ENCODE results near the gene RPS27A.

DNA sequence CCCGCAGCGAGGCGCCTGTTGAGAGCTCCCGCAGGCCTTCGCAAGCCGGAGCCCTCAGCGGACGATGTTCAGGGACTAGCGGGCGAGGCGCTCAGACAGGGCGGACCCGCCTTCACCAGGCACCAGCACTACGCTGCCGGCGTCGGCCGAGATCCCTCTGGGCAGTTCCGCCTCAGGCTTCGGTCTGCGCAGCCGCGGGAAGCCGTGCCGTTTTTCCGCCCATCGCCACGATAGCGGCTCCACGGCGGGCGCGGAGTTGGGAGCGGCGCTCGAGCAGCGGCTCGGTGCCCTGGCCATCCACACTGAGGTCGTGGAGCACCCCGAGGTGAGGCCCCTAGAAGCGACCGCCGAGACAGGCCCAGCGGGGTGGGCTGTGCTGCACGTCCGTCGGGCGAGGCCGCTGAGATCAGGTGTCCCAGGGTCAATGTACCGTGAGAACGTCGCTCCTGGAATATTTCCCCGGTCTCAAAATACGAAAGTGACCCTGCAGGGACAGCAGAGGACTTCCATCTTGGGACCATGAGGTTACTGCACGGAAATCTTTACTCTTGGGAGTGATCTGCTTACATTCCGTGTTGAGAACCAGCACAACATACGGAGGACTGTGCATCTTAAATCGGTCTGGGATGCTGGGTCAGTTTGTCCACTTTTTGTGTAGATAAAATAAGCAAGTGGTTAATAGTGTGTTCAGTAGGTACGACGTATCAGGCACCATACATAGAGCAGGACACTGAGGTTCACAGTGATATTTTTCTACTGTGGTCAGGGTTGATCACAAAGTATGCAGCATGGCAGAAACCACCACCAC lies 49.8 kb downstream of the RPS27A start:
- TF ChIP-seq REST (IDR thresholded peaks at IDR 0.05; ENCODE audit: insufficient replicate concordance, low read depth) = peak; percentile 60
- TF ChIP-seq CTCF (IDR thresholded peaks at IDR 0.05; ENCODE audit: insufficient read depth, low read length) = no peak
- peak; percentile 97 for TF ChIP-seq POLR2AphosphoS5 (IDR thresholded peaks at IDR 0.05; ENCODE audit: low read depth)
- no peak; the same call in 1 of the 2 replicates for TF ChIP-seq GABPA (IDR thresholded peaks at IDR 0.05; ENCODE audit: low read depth)
